ENCODE data around the gene ARG1. TPM values are rescaled to one million over a fixed set of nuclear protein-coding genes. Genes with fewer than 3 reads are reported as not detected.
"Not testable (repeated sequence)": the region's sequence is repeated elsewhere in the genome, so short reads cannot be mapped to it uniquely, and the experiment has no call there.

Gene ARG1
- total RNA-seq, result 1 to 10 TPM in 1 of 5 donors, not detected in 4; 2.2 TPM
- polyA plus RNA-seq, result 1 to 10 TPM in 1 of 3 donors, under 1 TPM in 1, not detected in 1; 0.30 to 2.2 TPM
- long read RNA-seq, donor 1, result 0 reads
- long read RNA-seq, donor 2, partial matches to known transcripts, result 0 of 1 reads
- long read RNA-seq, donor 2, other reads (novel, unspliced or antisense), result 0 of 1 reads
- long read RNA-seq, donor 3, partial matches to known transcripts, result 5 of 5 reads
- long read RNA-seq, donor 3, other reads (novel, unspliced or antisense), result 0 of 5 reads
- long read RNA-seq, donor 4, result 0 reads
- long read RNA-seq, donor 5, partial matches to known transcripts, result 0 of 1 reads
- long read RNA-seq, donor 5, other reads (novel, unspliced or antisense), result 0 of 1 reads
- long read RNA-seq, donor 6, result 0 reads
- long read RNA-seq, donor 7, result 0 reads
- long read RNA-seq, donor 8, result 0 reads
- long read RNA-seq, donor 9, result 0 reads
- long read RNA-seq, donor 10, result 0 reads

DNA sequence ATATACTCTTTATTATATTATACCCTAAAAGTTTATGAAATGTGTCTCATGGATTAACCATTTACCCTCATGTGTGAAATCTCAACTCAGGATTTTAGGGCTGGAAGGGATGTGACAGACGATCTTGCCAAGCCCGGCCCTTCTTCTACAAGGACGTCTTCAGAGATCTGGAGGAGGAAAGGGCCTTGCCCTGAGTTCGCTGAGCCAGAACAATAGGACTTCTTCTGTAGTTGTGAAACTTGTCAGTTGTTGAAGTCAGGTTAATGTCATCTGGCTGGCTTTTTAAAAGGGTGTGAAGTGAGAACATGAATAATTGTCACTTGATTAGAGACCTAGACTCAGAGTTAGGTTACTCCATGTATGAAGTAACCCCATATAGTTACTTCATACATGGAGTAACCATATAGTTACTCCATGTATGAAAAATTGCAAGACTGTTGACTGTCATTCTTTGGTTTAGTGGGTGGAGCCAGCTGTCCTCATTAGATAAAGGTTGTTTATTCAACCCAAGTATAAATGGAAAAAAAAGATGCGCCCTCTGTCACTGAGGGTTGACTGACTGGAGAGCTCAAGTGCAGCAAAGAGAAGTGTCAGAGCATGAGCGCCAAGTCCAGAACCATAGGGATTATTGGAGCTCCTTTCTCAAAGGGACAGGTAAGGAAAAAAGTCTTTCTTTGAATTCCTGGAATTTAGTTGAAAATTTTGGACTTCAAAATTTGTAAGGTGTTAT lies at the start of gene ARG1:
Gene ARG1, plus strand, starts transcription at position 541 of the 730 bp plus-strand sequence. Its CDS starts 57 bp downstream, at position 598.
- Histone ChIP-seq H3K27ac (no peak within 1 kb of the TSS), H3K27me3 (no peaks in the 10 kb centered on the region), H3K4me1 (peaks cover 0 to 8% (median 0%) of the 10 kb centered on the region in 4 donors), H3K4me3 (no peak within 1 kb of the TSS), H3K36me3 (peaks cover 0 to 20% (median 17%) of the 10 kb centered on the region in 4 donors), H3K9me3 (no peaks in the 10 kb centered on the region)
- no peak for TF ChIP-seq POLR2AphosphoS5 (IDR thresholded peaks at IDR 0.05)
- no peak for DNase-seq
- 86 to 98% (median 94%) methylated on average over 6 of the region's 6 CpGs for WGBS, 5 donors
- intact Hi-C loops (cut with DNase I; ENCODE audit: low total_unique reads), result no loop called here

DNA sequence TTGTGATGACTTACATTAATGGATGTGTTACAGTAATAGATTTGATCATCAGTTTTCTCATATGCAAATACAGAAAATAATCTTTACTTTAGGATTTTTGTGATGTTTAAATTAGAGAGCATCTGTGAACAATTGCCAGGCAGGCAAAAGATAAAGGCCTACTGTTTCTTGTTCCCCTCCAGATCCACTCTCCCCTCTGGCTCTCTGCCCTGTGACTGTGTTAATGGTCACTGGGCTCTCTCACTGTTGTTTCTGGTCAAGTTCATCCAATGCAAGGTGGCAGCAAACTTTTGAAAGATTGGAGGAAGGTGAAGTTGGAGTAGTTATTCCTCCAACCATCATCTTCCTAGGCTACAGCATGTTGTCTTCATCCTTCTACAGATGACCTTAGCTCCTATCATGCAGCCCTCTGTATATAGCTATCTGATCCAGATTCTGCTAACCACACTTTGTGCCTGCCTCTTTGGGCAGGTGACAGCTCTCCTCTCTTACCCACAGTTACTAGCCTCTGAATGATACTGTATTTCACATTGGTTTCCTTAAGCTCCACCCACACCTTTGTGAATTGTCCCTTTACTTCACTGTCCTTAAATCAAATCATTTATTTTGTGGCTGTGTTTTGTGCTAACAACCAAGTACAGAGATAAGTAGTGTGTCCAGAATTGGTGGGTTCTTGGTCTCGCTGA lies 48.9 kb upstream of the ARG1 start:
- H3K27me3 ChIP-seq, result no peaks in the 10 kb centered on the region
- WGBS, 5 donors, result 91 to 100% (median 94%) methylated on average over 1 of the region's 1 CpG

DNA sequence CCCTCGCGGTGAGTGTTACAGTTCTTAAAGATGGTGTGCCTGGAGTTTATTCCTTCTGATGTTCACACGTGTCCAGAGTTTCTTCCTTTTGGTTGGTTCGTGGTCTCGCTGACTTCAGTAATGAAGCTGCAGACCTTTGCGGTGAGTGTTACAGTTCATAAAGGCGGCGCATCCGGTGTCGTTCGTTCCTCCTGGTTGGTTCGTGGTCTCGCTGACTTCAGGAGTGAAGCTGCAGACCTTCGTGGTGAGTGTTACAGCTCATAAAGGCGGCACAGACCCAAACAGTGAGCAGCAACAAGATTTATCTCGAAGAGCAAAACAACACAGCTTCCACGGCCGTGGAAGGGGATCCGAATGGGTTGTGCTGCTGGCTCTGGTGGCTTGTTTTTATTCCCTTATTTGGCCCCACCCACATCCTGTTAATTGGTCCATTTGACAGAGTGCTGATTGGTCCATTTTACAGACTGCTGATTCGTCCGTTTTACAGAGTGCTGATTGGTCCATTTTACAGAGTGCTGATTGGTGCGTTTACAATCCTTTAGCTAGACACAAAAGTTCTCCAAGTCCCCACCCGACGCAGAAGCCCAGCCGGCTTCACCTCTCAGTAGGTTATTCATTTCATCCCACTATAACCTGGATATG lies 48.2 kb upstream of the ARG1 start:
- H3K27me3 ChIP-seq, result no peaks in the 10 kb centered on the region
- no peak overlapping the region for H3K27ac ChIP-seq
- intact Hi-C loops (cut with DNase I; ENCODE audit: low total_unique reads), result no loop called here
- 91 to 95% (median 94%) methylated on average over 25 of the region's 25 CpGs for WGBS, 5 donors
- DNase-seq, result peak in 1 of 2 donors; percentile 11
- no peaks in the 10 kb centered on the region for H3K4me1 ChIP-seq
- H3K36me3 ChIP-seq, result no peaks in the 10 kb centered on the region
- H3K4me3 ChIP-seq, result no peak overlapping the region
- TF ChIP-seq, protein P1, sequence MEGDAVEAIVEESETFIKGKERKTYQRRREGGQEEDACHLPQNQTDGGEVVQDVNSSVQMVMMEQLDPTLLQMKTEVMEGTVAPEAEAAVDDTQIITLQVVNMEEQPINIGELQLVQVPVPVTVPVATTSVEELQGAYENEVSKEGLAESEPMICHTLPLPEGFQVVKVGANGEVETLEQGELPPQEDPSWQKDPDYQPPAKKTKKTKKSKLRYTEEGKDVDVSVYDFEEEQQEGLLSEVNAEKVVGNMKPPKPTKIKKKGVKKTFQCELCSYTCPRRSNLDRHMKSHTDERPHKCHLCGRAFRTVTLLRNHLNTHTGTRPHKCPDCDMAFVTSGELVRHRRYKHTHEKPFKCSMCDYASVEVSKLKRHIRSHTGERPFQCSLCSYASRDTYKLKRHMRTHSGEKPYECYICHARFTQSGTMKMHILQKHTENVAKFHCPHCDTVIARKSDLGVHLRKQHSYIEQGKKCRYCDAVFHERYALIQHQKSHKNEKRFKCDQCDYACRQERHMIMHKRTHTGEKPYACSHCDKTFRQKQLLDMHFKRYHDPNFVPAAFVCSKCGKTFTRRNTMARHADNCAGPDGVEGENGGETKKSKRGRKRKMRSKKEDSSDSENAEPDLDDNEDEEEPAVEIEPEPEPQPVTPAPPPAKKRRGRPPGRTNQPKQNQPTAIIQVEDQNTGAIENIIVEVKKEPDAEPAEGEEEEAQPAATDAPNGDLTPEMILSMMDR (IDR thresholded peaks at IDR 0.05), result no peak
- no peak for TF ChIP-seq POLR2AphosphoS5 (IDR thresholded peaks at IDR 0.05)
- TF ChIP-seq POLR2A (IDR thresholded peaks at IDR 0.05), result no peak
- TF ChIP-seq EP300 (IDR thresholded peaks at IDR 0.05), result no peak
- H3K9me3 ChIP-seq, result no peaks in the 10 kb centered on the region

More for the DNA sequence above, 48.9 kb upstream of the ARG1 start:
- Histone ChIP-seq H3K36me3 (no peaks in the 10 kb centered on the region), H3K27ac (no peak overlapping the region), H3K4me1 (no peaks in the 10 kb centered on the region), H3K4me3 (no peak overlapping the region), H3K9me3 (no peaks in the 10 kb centered on the region)
- TF ChIP-seq, protein P1 (IDR thresholded peaks at IDR 0.05), result no peak
- TF ChIP-seq POLR2AphosphoS5 (IDR thresholded peaks at IDR 0.05), result no peak
- DNase-seq, result no peak
- intact Hi-C loops (cut with DNase I; ENCODE audit: low total_unique reads), result no loop called here

DNA sequence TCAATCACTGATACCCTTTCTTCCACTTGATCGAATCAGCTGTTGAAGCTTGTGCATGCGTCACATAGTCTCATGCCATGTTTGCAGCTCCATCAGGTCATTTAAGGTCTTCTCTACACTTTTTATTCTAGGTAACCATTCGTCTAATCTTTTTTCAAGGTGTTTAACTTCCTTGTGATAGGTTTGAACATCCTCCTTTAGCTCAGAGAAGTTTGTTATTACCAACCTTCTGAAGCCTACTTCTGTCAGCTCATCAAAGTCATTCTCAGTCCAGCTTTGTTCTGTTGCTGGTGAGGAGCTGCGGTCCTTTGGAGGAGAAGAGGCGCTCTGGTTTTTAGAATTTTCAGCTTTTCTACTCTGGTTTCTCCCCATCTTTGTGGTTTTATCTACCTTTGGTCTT lies 42.1 kb upstream of the ARG1 start:
- H3K27ac ChIP-seq, H3K9me3 ChIP-seq, H3K36me3 ChIP-seq, DNase-seq, H3K27me3 ChIP-seq, H3K4me3 ChIP-seq, H3K4me1 ChIP-seq: not testable (repeated sequence)
- WGBS, 5 donors, result 80 to 85% (median 84%) methylated on average over 5 of the region's 5 CpGs
- intact Hi-C loops (cut with DNase I; ENCODE audit: low total_unique reads), result loop anchor here (5.0 kb wide), 1 partner anchor 334 kb away; no protein-coding TSS in a partner anchor

DNA sequence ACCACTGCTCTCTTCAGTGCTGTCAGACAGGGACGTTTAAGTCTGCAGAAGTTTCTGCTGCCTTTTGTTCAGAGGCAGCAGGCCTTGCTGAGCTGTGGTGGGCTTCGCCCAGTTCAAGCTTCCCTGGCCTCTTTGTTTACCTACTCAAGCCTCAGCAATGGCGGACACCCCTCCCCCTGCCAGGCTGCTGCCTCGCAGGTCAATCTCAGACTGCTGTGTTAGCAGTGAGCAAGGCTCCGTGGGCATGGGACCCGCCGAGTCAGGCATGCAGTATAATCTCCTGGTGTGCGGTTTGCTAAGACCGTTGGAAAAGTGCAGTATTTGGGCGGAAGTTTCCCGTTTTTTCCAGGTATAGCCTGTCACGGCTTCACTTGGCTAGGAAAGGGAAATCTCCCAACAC lies 41.3 kb upstream of the ARG1 start:
- H3K36me3 ChIP-seq, H3K27me3 ChIP-seq, H3K9me3 ChIP-seq, H3K4me3 ChIP-seq, H3K27ac ChIP-seq, DNase-seq, H3K4me1 ChIP-seq: not testable (repeated sequence)
- WGBS, 5 donors, result 80 to 92% (median 89%) methylated on average over 10 to 12 of the region's 12 CpGs
- intact Hi-C loops (cut with DNase I; ENCODE audit: low total_unique reads), result loop anchor here (5.0 kb wide), 1 partner anchor 334 kb away; no protein-coding TSS in a partner anchor
